Parathyroid adenoma (tissue), 2 donors: Measurements from ENCODE around the gene DCLK1.

ENCODE experiments used
- H2AFZ ChIP-seq: fragments of 300-600 bp; sonication (generic); one replicate; pipeline ENCODE4 v1.7.0; 2017; ENCODE audit warnings: antibody characterized with exemption, mild to moderate bottlenecking
- H3K27ac ChIP-seq: fragments of 300-600 bp; sonication (generic); one replicate; pipeline ENCODE4 v1.7.0; 2017
- H3K27me3 ChIP-seq: fragments of 300-600 bp; sonication (generic); one replicate; pipeline ENCODE4 v1.7.0; 2017; ENCODE audit warnings: low read length; ENCODE audit not compliant: control insufficient read depth, insufficient read depth
- H3K36me3 ChIP-seq: fragments of 300-600 bp; sonication (generic); one replicate; pipeline ENCODE4 v1.7.0; 2017; ENCODE audit warnings: low read length; ENCODE audit not compliant: control insufficient read depth, insufficient read depth
- H3K4me1 ChIP-seq: fragments of 300-600 bp; sonication (generic); one replicate; pipeline ENCODE4 v1.7.0; 2017; ENCODE audit warnings: control low read depth
- H3K4me2 ChIP-seq: fragments of 300-600 bp; sonication (generic); one replicate; pipeline ENCODE4 v1.7.0; 2017; ENCODE audit warnings: low read length
- H3K4me3 ChIP-seq: fragments of 300-600 bp; sonication (generic); one replicate; pipeline ENCODE4 v1.7.0; 2017; ENCODE audit warnings: low read depth, low read length
- H3K79me2 ChIP-seq: fragments of 300-600 bp; sonication (generic); one replicate; pipeline ENCODE4 v1.7.0; 2017; ENCODE audit warnings: control low read depth
- H3K9ac ChIP-seq: fragments of 300-600 bp; sonication (generic); one replicate; pipeline ENCODE4 v1.7.0; 2017; ENCODE audit warnings: mild to moderate bottlenecking
- H3K9me3 ChIP-seq: fragments of 300-600 bp; sonication (generic); one replicate; pipeline ENCODE4 v1.7.0; 2017; ENCODE audit warnings: low read length; ENCODE audit not compliant: control insufficient read depth
- CTCF ChIP-seq: fragments of 300-600 bp; sonication (generic); IDR thresholded peaks from one replicate; pipeline ENCODE4 v1.7.0; 2017; ENCODE audit warnings: antibody characterized with exemption, mild to moderate bottlenecking
- donor health status: primary hyperparathyroidism.

Gene DCLK1

DNA sequence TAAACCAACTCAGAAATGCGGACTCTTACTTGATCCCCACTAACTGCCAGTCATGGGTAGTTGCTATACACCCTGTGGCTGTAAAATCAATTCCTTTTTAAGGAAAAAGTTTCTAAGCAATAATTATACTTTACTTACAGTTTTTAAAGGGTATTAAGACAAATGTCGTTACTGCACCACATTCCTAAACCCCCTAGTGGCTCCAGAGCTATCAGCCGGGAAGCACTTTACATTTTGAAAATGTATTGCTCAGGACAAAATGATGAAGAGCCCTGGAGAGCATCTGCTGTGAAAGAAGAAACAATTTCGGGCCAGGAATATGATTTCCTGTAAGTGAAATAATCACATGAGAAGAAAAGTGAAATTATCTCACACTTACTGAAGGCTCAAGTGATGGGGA is 36.7 kb downstream of the DCLK1 start:
- no peak overlapping the region for H3K4me3 ChIP-seq
- no peaks in the 10 kb centered on the region for H3K4me1 ChIP-seq
- H3K9ac ChIP-seq = no peak overlapping the region

GRCh38 chr13:36090592-36090991 is 40.6 kb downstream of the DCLK1 start:
- TF ChIP-seq CTCF = no peak
- Histone ChIP-seq H3K79me2 (no peaks in the 10 kb centered on the region), H3K4me3 (no peak overlapping the region), H3K4me1 (no peaks in the 10 kb centered on the region), H3K9me3 (no peaks in the 10 kb centered on the region), H3K4me2 (no peak overlapping the region), H3K36me3 (no peaks in the 10 kb centered on the region), H3K27ac (no peak overlapping the region), H3K9ac (no peak overlapping the region), H3K27me3 (no peaks in the 10 kb centered on the region), H2AFZ (no peak overlapping the region)

More for the DNA sequence above, 36.7 kb downstream of the DCLK1 start:
- TF ChIP-seq CTCF = no peak
- no peaks in the 10 kb centered on the region for H3K79me2 ChIP-seq
- no peaks in the 10 kb centered on the region for H3K27me3 ChIP-seq
- no peak overlapping the region for H2AFZ ChIP-seq
- H3K36me3 ChIP-seq = no peaks in the 10 kb centered on the region
- no peak overlapping the region for H3K27ac ChIP-seq
- H3K4me2 ChIP-seq = no peak overlapping the region
- no peaks in the 10 kb centered on the region for H3K9me3 ChIP-seq

DNA sequence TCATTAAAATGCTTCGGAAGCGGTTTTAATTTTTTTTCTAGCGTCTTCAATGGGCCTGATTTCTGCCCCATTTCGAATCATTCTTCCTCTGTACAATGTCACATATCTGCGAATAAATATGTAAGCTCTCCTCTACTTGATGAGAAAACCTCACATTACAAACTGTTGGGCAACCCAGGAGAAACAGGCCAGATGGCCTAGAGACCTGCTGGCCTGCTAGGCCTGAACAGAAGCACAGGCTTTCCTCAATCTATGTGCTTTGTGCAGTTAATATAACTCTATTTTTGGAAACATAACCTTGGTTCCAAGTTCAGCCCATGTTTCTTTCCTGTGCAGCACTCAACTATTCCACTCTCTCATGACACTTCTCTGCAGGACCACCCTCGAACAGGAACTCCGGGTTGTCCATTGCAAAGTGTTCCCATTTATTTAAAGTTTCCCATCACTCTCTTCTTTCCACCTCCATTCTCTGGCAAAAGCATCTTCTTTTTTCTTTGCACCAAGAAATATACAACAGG is 42.0 kb downstream of the DCLK1 start:
- no peaks in the 10 kb centered on the region for H3K79me2 ChIP-seq
- H3K27ac ChIP-seq = no peak overlapping the region
- H3K36me3 ChIP-seq = no peaks in the 10 kb centered on the region
- H3K4me2 ChIP-seq = no peak overlapping the region
- H2AFZ ChIP-seq = no peak overlapping the region
- no peaks in the 10 kb centered on the region for H3K4me1 ChIP-seq
- TF ChIP-seq CTCF = no peak
- no peak overlapping the region for H3K9ac ChIP-seq
- no peaks in the 10 kb centered on the region for H3K9me3 ChIP-seq
- no peaks in the 10 kb centered on the region for H3K27me3 ChIP-seq
- no peak overlapping the region for H3K4me3 ChIP-seq

DNA sequence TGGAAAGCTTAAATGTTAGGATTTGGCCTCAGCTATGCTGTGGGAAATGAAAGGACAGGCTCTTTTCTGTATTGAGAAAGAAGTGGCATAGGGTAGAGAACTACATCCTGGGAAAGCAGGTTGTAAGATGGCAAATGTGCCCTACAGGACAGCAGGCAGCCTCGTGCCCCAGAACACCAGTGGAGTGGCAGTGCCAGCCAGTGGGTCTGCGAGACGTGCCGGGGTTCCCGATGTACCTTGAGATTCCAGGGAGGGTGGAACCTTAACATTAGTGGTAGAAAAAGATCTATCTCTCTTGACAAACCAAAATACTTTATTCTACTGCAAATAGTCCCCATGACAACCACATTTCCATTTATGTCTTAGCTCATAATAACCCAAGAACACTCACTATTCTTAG is 42.7 kb downstream of the DCLK1 start:
- H3K4me1 ChIP-seq = no peaks in the 10 kb centered on the region
- H2AFZ ChIP-seq = no peak overlapping the region
- no peaks in the 10 kb centered on the region for H3K79me2 ChIP-seq
- H3K4me2 ChIP-seq = no peak overlapping the region
- H3K27ac ChIP-seq = no peak overlapping the region
- H3K4me3 ChIP-seq = no peak overlapping the region
- no peak for TF ChIP-seq CTCF
- H3K9ac ChIP-seq = no peak overlapping the region
- no peaks in the 10 kb centered on the region for H3K36me3 ChIP-seq
- no peaks in the 10 kb centered on the region for H3K27me3 ChIP-seq
- H3K9me3 ChIP-seq = no peaks in the 10 kb centered on the region

DNA sequence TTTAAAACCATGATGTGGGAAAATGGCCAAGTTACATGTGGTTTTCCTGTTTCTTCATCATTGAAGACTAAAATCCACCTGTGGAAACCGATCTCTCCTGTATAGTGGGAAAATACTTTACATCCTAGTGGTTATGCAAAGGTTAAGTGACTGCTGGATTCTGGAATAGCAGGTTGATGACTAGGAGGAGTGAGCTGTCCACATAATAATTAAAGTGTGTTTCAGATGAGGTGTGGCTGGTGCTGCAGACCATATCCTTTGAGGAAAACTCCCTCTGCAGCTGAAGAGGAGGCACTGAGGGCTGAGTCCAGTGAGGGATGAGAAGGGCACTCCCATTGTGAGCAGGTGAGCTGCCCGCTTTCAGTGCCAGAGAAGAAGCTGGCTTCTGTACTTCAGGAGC is 43.2 kb downstream of the DCLK1 start:
- Histone ChIP-seq H3K9me3 (no peaks in the 10 kb centered on the region), H3K4me3 (no peak overlapping the region), H3K79me2 (no peaks in the 10 kb centered on the region), H3K27me3 (no peaks in the 10 kb centered on the region), H3K4me1 (no peaks in the 10 kb centered on the region), H3K4me2 (no peak overlapping the region), H2AFZ (no peak overlapping the region), H3K27ac (no peak overlapping the region), H3K36me3 (no peaks in the 10 kb centered on the region), H3K9ac (no peak overlapping the region)
- TF ChIP-seq CTCF = no peak
